GM23338 (cell line): ENCODE measurements around the gene HSPA1A. TPM values are rescaled to one million over a fixed set of nuclear protein-coding genes. Genes with fewer than 3 reads are reported as not detected.

Source experiments
- ATAC-seq: fragments of 200-7000 bp; cut with Tn5 transposase; 3 replicates; pipeline ENCODE4 v1.9.1; 2020
- DNase-seq: peaks from one replicate; pipeline ENCODE4 v3.0.0-alpha.2; 2015; ENCODE audit warnings: low spot score
- H2AFZ ChIP-seq: fragments of 200-600 bp; sonication (generic); 2 replicates; pipeline ENCODE4 v1.8.0; 2016; ENCODE audit warnings: antibody characterized with exemption, mild to moderate bottlenecking, moderate library complexity
- H3F3A ChIP-seq: fragments of 200-600 bp; sonication (generic); replicated peaks from 2 replicates; pipeline ENCODE4 v1.8.0; 2017; ENCODE audit warnings: antibody characterized with exemption, mixed run types, low read depth
- H3K27ac ChIP-seq: fragments of 200-600 bp; sonication (generic); 2 replicates; pipeline ENCODE4 v1.6.1; 2016; ENCODE audit warnings: low read depth
- H3K27me3 ChIP-seq: fragments of 200-600 bp; sonication (generic); 2 replicates; pipeline ENCODE4 v1.8.0; 2016; ENCODE audit warnings: mild to moderate bottlenecking, mixed run types, moderate library complexity; ENCODE audit not compliant: insufficient read depth
- H3K36me3 ChIP-seq: fragments of 200-600 bp; sonication (generic); 2 replicates; pipeline ENCODE4 v1.8.0; 2016; ENCODE audit warnings: mild to moderate bottlenecking; ENCODE audit not compliant: insufficient read depth
- H3K4me1 ChIP-seq: fragments of 200-600 bp; sonication (generic); 2 replicates; pipeline ENCODE4 v1.8.0; 2016; ENCODE audit warnings: mild to moderate bottlenecking, moderate library complexity; ENCODE audit not compliant: insufficient read depth
- H3K4me2 ChIP-seq: fragments of 200-600 bp; sonication (generic); 2 replicates; pipeline ENCODE4 v1.7.1; 2017; ENCODE audit warnings: mixed run types
- H3K4me3 ChIP-seq: fragments of 200-600 bp; sonication (generic); 2 replicates; pipeline ENCODE4 v1.6.1; 2016; ENCODE audit warnings: mixed run types
- H3K79me2 ChIP-seq: fragments of 200-600 bp; sonication (generic); replicated peaks from 2 replicates; pipeline ENCODE4 v1.8.0; 2017; ENCODE audit warnings: mild to moderate bottlenecking; ENCODE audit not compliant: insufficient read depth
- H3K9me2 ChIP-seq: fragments of 200-600 bp; sonication (generic); 2 replicates; pipeline ENCODE4 v1.8.0; 2017; ENCODE audit not compliant: insufficient read depth
- H4K20me1 ChIP-seq: fragments of 200-600 bp; sonication (generic); replicated peaks from 2 replicates; pipeline ENCODE4 v1.8.0; 2017; ENCODE audit warnings: mild to moderate bottlenecking; ENCODE audit not compliant: insufficient read depth
- H3K27ac Mint-ChIP-seq: 2 replicates; pipeline ENCODE4 v1.8.0; 2020; ENCODE audit warnings: inconsistent platforms, mild to moderate bottlenecking, moderate library complexity, mixed read lengths
- H3K27me3 Mint-ChIP-seq: 3 replicates; pipeline ENCODE4 v1.8.0; 2022; ENCODE audit warnings: low read depth, mild to moderate bottlenecking, moderate library complexity, mixed read lengths, inconsistent platforms; ENCODE audit not compliant: insufficient read depth, poor library complexity
- H3K36me3 Mint-ChIP-seq: 3 replicates; pipeline ENCODE4 v1.8.0; 2021; ENCODE audit warnings: low read depth, mild to moderate bottlenecking, inconsistent platforms, moderate library complexity, mixed read lengths
- H3K4me1 Mint-ChIP-seq: 3 replicates; pipeline ENCODE4 v1.8.0; 2020; ENCODE audit warnings: mild to moderate bottlenecking, inconsistent platforms, mixed read lengths
- H3K4me3 Mint-ChIP-seq: 3 replicates; pipeline ENCODE4 v1.8.0; 2021; ENCODE audit warnings: moderate library complexity, mild to moderate bottlenecking, inconsistent platforms, mixed read lengths
- H3K9me3 Mint-ChIP-seq: 3 replicates; pipeline ENCODE4 v1.8.0; 2020; ENCODE audit warnings: moderate library complexity, mild to moderate bottlenecking, inconsistent platforms, mixed read lengths
- CTCF ChIP-seq, 2 experiments: fragments of 200-600 bp in 1 of 2; sonication (generic) in 1 of 2; conservative IDR thresholded peaks; 2 replicates each; pipeline versions ENCODE4 v1.5.1 to v1.6.1; 2016 to 2017; ENCODE audit warnings: antibody characterized with exemption in 2 of 2, low read depth in 2 of 2, mild to moderate bottlenecking in 2 of 2, moderate library complexity in 1 of 2
- EZH2 ChIP-seq: fragments of 200-600 bp; sonication (generic); IDR thresholded peaks from one replicate; pipeline ENCODE4 v1.8.0; 2017; ENCODE audit warnings: antibody characterized with exemption, mild to moderate bottlenecking, low read depth; ENCODE audit not compliant: unreplicated experiment
- EZH2phosphoT487 ChIP-seq: fragments of 200-600 bp; sonication (generic); IDR thresholded peaks from one replicate; pipeline ENCODE4 v1.8.1; 2018; ENCODE audit warnings: antibody characterized with exemption; ENCODE audit not compliant: unreplicated experiment
- JUNB ChIP-seq: IDR thresholded peaks from one replicate; pipeline ENCODE4 v1.6.1; 2016; ENCODE audit warnings: antibody characterized with exemption; ENCODE audit not compliant: unreplicated experiment
- NANOG ChIP-seq: IDR thresholded peaks from 2 replicates; pipeline ENCODE4 v1.6.1; 2016; ENCODE audit warnings: antibody characterized with exemption, borderline replicate concordance
- REST ChIP-seq: IDR thresholded peaks from one replicate; pipeline ENCODE4 v1.6.1; 2018; ENCODE audit warnings: antibody characterized with exemption; ENCODE audit not compliant: unreplicated experiment
- ZNF114 ChIP-seq: fragments of 250-450 bp; sonication (Bioruptor Pico); IDR thresholded peaks from 2 replicates; pipeline ENCODE4 v1.5.0; 2020; ENCODE audit warnings: mild to moderate bottlenecking, moderate library complexity
- ZNF331 ChIP-seq: fragments of 250-450 bp; sonication (Bioruptor Pico); IDR thresholded peaks from 2 replicates; pipeline ENCODE4 v1.5.0; 2020; ENCODE audit warnings: low read depth, mild to moderate bottlenecking, moderate library complexity
- polyA plus RNA-seq: library from polyadenylated mRNA; unstranded; fragments of >200 nt; fragmentation: Nextera tagmentation; extraction: Ambion mirVana; gene quantifications from 2 replicates; pipeline ENCODE4 v1.2.1, GENCODE V29; 2016
- total RNA-seq: library from RNA; depleted of rRNA; stranded (reverse); fragments of >200 nt; shearing (Covaris generic); gene quantifications from 2 replicates; pipeline ENCODE4 v1.2.3, GENCODE V29; 2014

Gene HSPA1A
- total and polyA plus RNA-seq, 2 experiments from 2014 or later: 36.1 to 57.1 TPM

- Histone ChIP-seq H3K27ac (no peak overlapping the region), H3F3A (0 out of 2 replicates have a peak, but pooled peaks cover 2% of the 10 kb centered on the region), H3K27me3 (no peaks in the 10 kb centered on the region), H2AFZ (no peak overlapping the region), H3K4me3 (no peak overlapping the region), H3K4me1 (peaks cover 11% of the 10 kb centered on the region), H3K79me2 (no peaks in the 10 kb centered on the region), H3K9me2 (no peaks in the 10 kb centered on the region), H4K20me1 (no peaks in the 10 kb centered on the region), H3K36me3 (no peaks in the 10 kb centered on the region), H3K4me2 (no peak overlapping the region)
- peak; percentile 84 for DNase-seq
- peak; percentile 59 for ATAC-seq
- Mint-ChIP-seq H3K4me1 (peaks cover 13% of the 10 kb centered on the region; the same call in 2 of the 3 replicates), H3K4me3 (no peak overlapping the region; the same call in 2 of the 3 replicates), H3K27me3 (peaks cover 22% of the 10 kb centered on the region), H3K27ac (no peak overlapping the region), H3K9me3 (no peaks in the 10 kb centered on the region; the same call in 2 of the 3 replicates), H3K36me3 (no peaks in the 10 kb centered on the region)
- TF ChIP-seq ZNF114 (CRISPR knock-in tag): no peak
- TF ChIP-seq REST: no peak
- no peak for TF ChIP-seq NANOG
- TF ChIP-seq JUNB: no peak
- no peak; the same call in 1 of the 2 replicates for TF ChIP-seq ZNF331 (CRISPR knock-in tag)
- peak; percentile 91 to 94 for TF ChIP-seq CTCF (conservative IDR thresholded peaks at IDR 0.05; ENCODE audit: low read depth in 2 of 2)
- TF ChIP-seq EZH2: no peak
Measured at GRCh38 chr6:31769684-31770371, 45.5 kb upstream of the HSPA1A start.

GRCh38 chr6:31770860-31771259 lies 44.5 kb upstream of the HSPA1A start:
- Histone ChIP-seq H3F3A (no peaks in the 10 kb centered on the region), H3K27me3 (no peaks in the 10 kb centered on the region), H3K36me3 (no peaks in the 10 kb centered on the region), H2AFZ (no peak overlapping the region), H3K27ac (no peak overlapping the region), H3K4me1 (peaks cover 9% of the 10 kb centered on the region), H4K20me1 (no peaks in the 10 kb centered on the region), H3K9me2 (no peaks in the 10 kb centered on the region), H3K4me2 (no peak overlapping the region), H3K79me2 (no peaks in the 10 kb centered on the region), H3K4me3 (no peak overlapping the region)
- no peaks in the 10 kb centered on the region; the same call in 2 of the 3 replicates for H3K9me3 Mint-ChIP-seq
- no peak for ATAC-seq
- no peak for TF ChIP-seq EZH2phosphoT487
- no peak for TF ChIP-seq ZNF331 (CRISPR knock-in tag)
- H3K27ac Mint-ChIP-seq: no peak overlapping the region
- H3K36me3 Mint-ChIP-seq: no peaks in the 10 kb centered on the region
- H3K27me3 Mint-ChIP-seq: peaks cover 22% of the 10 kb centered on the region
- H3K4me1 Mint-ChIP-seq: peaks cover 7% of the 10 kb centered on the region; the same call in 2 of the 3 replicates
- no peak for DNase-seq
- no peak overlapping the region for H3K4me3 Mint-ChIP-seq
